Liver (tissue), 9 donors: ENCODE results near the gene GMEB1. TPM values are rescaled to one million over a fixed set of nuclear protein-coding genes. Genes with fewer than 3 reads are reported as not detected.

ENCODE experiments used
- DNase-seq: peaks from one replicate; pipeline ENCODE4 v3.0.0-alpha.2; 2017; ENCODE audit warnings: low spot score
- H3K27ac ChIP-seq, 2 donors: one replicate each; pipeline ENCODE4 v1.7.0; 2013; ENCODE audit warnings: inconsistent platforms in 2 of 2, low read length in 2 of 2, control low read depth in 1 of 2, low read depth in 1 of 2, mild to moderate bottlenecking in 1 of 2
- H3K27me3 ChIP-seq, 4 donors: one replicate each; pipeline versions ENCODE4 v1.6.1 to v1.7.0; 2013; ENCODE audit warnings: low read length in 3 of 4, inconsistent platforms in 1 of 4, mild to moderate bottlenecking in 1 of 4, moderate library complexity in 1 of 4; ENCODE audit not compliant: control insufficient read depth in 4 of 4, insufficient read depth in 4 of 4
- H3K36me3 ChIP-seq, 4 donors: one replicate each; pipeline versions ENCODE4 v1.6.1 to v1.7.0; 2013; ENCODE audit warnings: low read length in 3 of 4, mild to moderate bottlenecking in 3 of 4, low read depth in 1 of 4, moderate library complexity in 1 of 4; ENCODE audit not compliant: control insufficient read depth in 4 of 4, insufficient read depth in 3 of 4
- H3K4me1 ChIP-seq, 4 donors: one replicate each; pipeline versions ENCODE4 v1.6.1 to v1.7.0; 2013; ENCODE audit warnings: low read length in 3 of 4, mild to moderate bottlenecking in 3 of 4, moderate library complexity in 1 of 4; ENCODE audit not compliant: control insufficient read depth in 4 of 4, insufficient read depth in 4 of 4
- H3K4me3 ChIP-seq, 3 donors: one replicate each; pipeline versions ENCODE4 v1.6.1 to v1.7.0; 2013; ENCODE audit warnings: low read length in 3 of 3, control low read depth in 1 of 3, low read depth in 1 of 3, mild to moderate bottlenecking in 1 of 3
- H3K9ac ChIP-seq, 2 donors: one replicate each; pipeline ENCODE4 v1.7.0; 2013; ENCODE audit warnings: low read length in 2 of 2, mild to moderate bottlenecking in 2 of 2, moderate library complexity in 2 of 2, control low read depth in 1 of 2, low read depth in 1 of 2
- H3K9me3 ChIP-seq, 4 donors: one replicate each; pipeline versions ENCODE4 v1.6.1 to v1.7.0; 2013; ENCODE audit warnings: low read length in 3 of 4; ENCODE audit not compliant: control insufficient read depth in 4 of 4
- CTCF ChIP-seq: fragments of 150-350 bp; IDR thresholded peaks from 2 replicates; pipeline ENCODE4 v1.5.1; 2017; ENCODE audit warnings: improper control_type of control experiment, low read depth, low read length; ENCODE audit not compliant: missing input control
- EGR1 ChIP-seq, 2 donors: IDR thresholded peaks; 2 replicates each; pipeline ENCODE4 v1.6.1; 2016 to 2018; ENCODE audit warnings: antibody characterized with exemption in 2 of 2, low read depth in 2 of 2
- FOXA1 ChIP-seq: IDR thresholded peaks from 2 replicates; pipeline ENCODE4 v1.6.1; 2016; ENCODE audit warnings: antibody characterized with exemption
- FOXA2 ChIP-seq: IDR thresholded peaks from 2 replicates; pipeline ENCODE4 v1.6.1; 2016; ENCODE audit warnings: antibody characterized with exemption
- GABPA ChIP-seq, 2 donors: IDR thresholded peaks in 1 of 2; conservative IDR thresholded peaks in 1 of 2; 2 replicates each; pipeline ENCODE4 v1.6.1; 2016; ENCODE audit warnings: antibody characterized with exemption in 2 of 2, mild to moderate bottlenecking in 1 of 2, moderate library complexity in 1 of 2
- HNF4G ChIP-seq: IDR thresholded peaks from 2 replicates; pipeline ENCODE4 v1.6.1; 2016; ENCODE audit warnings: antibody characterized with exemption
- MAX ChIP-seq: IDR thresholded peaks from 2 replicates; pipeline ENCODE4 v1.6.1; 2016; ENCODE audit warnings: antibody characterized with exemption
- RAD21 ChIP-seq, 2 donors: IDR thresholded peaks; 2 replicates each; pipeline ENCODE4 v1.6.1; 2016; ENCODE audit warnings: antibody characterized with exemption in 2 of 2, mild to moderate bottlenecking in 2 of 2
- RXRA ChIP-seq, 2 donors: IDR thresholded peaks; 2 replicates each; pipeline ENCODE4 v1.6.1; 2017 to 2018; ENCODE audit warnings: antibody characterized with exemption in 2 of 2, mild to moderate bottlenecking in 1 of 2
- YY1 ChIP-seq: IDR thresholded peaks from 2 replicates; pipeline ENCODE4 v1.6.1; 2016; ENCODE audit warnings: antibody characterized with exemption, mild to moderate bottlenecking
- ZBTB33 ChIP-seq: IDR thresholded peaks from 2 replicates; pipeline ENCODE4 v1.6.1; 2016; ENCODE audit warnings: antibody characterized with exemption
- WGBS: extraction: QIAGEN DNeasy Blood & Tissue Kit; methylation state at CpG from one replicate; pipeline ENCODE4 v1.1.7; 2013; 5-methylcytosine and 5-hydroxymethylcytosine counted together
- polyA plus RNA-seq, 2 donors: library from polyadenylated mRNA; stranded (reverse) in 1 of 2; unstranded in 1 of 2; fragments of 200-250 nt in 1 of 2; fragments of >200 nt in 1 of 2; fragmentation: Nextera tagmentation in 1 of 2; extraction: Ambion mirVana in 1 of 2; gene quantifications; one replicate each; pipeline versions ENCODE4 v1.2.1 to v1.2.3, GENCODE V29; 2013 to 2015
- total RNA-seq, 2 donors: library from RNA; depleted of rRNA; stranded (reverse); fragments of >200 nt; gene quantifications; one replicate each; pipeline ENCODE4 v1.2.3, GENCODE V29; 2014
- TF ChIP-seq, protein P1 (sequence below): IDR thresholded peaks from 2 replicates; pipeline ENCODE4 v1.6.1; 2016; ENCODE audit warnings: antibody characterized with exemption, mild to moderate bottlenecking
- donor health status: healthy.
- donor health status: healthy.
- donor health status: healthy.
- donor health status: healthy.
- donor health status: healthy.

GMEB1 gene
- total and polyA plus RNA-seq, 4 donors, result 1.8 to 6.1 (median 3.8) TPM

- Histone ChIP-seq H3K27me3 (no peaks in the 10 kb centered on the region), H3K4me3 (no peak overlapping the region), H3K27ac (no peak overlapping the region), H3K36me3 (peaks cover 21 to 47% (median 33%) of the 10 kb centered on the region in 4 donors), H3K9ac (no peak overlapping the region), H3K4me1 (peaks cover 1 to 22% (median 10%) of the 10 kb centered on the region in 4 donors), H3K9me3 (no peaks in the 10 kb centered on the region)
- TF ChIP-seq EGR1 (IDR thresholded peaks at IDR 0.05; ENCODE audit: low read depth in 2 of 2), result no peak
- TF ChIP-seq GABPA (IDR thresholded peaks at IDR 0.05 in 1 of 2, conservative IDR thresholded peaks at IDR 0.05 in 1 of 2), result no peak
- no peak for TF ChIP-seq RXRA (IDR thresholded peaks at IDR 0.05)
- no peak for TF ChIP-seq RAD21 (IDR thresholded peaks at IDR 0.05)
- no peak for TF ChIP-seq FOXA2
- no peak for TF ChIP-seq YY1
- TF ChIP-seq HNF4G, result no peak
- no peak for TF ChIP-seq ZBTB33
- TF ChIP-seq CTCF, result no peak
- no peak for TF ChIP-seq FOXA1
- DNase-seq, result no peak
- WGBS, result 79% methylated on average over 4 of the region's 4 CpGs
These were observed 75.6 kb downstream of the GMEB1 start for GRCh38 chr1:28744184-28744583.

- Histone ChIP-seq H3K4me1 (peaks cover 3 to 12% (median 5%) of the 10 kb centered on the region in 4 donors), H3K9me3 (no peaks in the 10 kb centered on the region), H3K27ac (no peak overlapping the region), H3K27me3 (no peaks in the 10 kb centered on the region), H3K9ac (no peak overlapping the region), H3K4me3 (no peak overlapping the region), H3K36me3 (peaks cover 19 to 42% (median 32%) of the 10 kb centered on the region in 4 donors)
- no peak for DNase-seq
- TF ChIP-seq YY1, result no peak
- no peak for TF ChIP-seq GABPA (IDR thresholded peaks at IDR 0.05 in 1 of 2, conservative IDR thresholded peaks at IDR 0.05 in 1 of 2)
- TF ChIP-seq ZBTB33, result no peak
- TF ChIP-seq RXRA (IDR thresholded peaks at IDR 0.05), result no peak
- no peak for TF ChIP-seq CTCF
- no peak for TF ChIP-seq FOXA2
- TF ChIP-seq, protein P1, sequence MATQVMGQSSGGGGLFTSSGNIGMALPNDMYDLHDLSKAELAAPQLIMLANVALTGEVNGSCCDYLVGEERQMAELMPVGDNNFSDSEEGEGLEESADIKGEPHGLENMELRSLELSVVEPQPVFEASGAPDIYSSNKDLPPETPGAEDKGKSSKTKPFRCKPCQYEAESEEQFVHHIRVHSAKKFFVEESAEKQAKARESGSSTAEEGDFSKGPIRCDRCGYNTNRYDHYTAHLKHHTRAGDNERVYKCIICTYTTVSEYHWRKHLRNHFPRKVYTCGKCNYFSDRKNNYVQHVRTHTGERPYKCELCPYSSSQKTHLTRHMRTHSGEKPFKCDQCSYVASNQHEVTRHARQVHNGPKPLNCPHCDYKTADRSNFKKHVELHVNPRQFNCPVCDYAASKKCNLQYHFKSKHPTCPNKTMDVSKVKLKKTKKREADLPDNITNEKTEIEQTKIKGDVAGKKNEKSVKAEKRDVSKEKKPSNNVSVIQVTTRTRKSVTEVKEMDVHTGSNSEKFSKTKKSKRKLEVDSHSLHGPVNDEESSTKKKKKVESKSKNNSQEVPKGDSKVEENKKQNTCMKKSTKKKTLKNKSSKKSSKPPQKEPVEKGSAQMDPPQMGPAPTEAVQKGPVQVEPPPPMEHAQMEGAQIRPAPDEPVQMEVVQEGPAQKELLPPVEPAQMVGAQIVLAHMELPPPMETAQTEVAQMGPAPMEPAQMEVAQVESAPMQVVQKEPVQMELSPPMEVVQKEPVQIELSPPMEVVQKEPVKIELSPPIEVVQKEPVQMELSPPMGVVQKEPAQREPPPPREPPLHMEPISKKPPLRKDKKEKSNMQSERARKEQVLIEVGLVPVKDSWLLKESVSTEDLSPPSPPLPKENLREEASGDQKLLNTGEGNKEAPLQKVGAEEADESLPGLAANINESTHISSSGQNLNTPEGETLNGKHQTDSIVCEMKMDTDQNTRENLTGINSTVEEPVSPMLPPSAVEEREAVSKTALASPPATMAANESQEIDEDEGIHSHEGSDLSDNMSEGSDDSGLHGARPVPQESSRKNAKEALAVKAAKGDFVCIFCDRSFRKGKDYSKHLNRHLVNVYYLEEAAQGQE, result no peak
- no peak for TF ChIP-seq MAX
- TF ChIP-seq EGR1 (IDR thresholded peaks at IDR 0.05; ENCODE audit: low read depth in 2 of 2), result no peak
- no peak for TF ChIP-seq RAD21 (IDR thresholded peaks at IDR 0.05)
- 98% methylated on average over 6 of the region's 6 CpGs for WGBS
These were observed 77.1 kb downstream of the GMEB1 start for GRCh38 chr1:28745653-28746173.
